ENCODE data around the gene EIF5A2. TPM values are rescaled to one million over a fixed set of nuclear protein-coding genes. Genes with fewer than 3 reads are reported as not detected.
"Not testable (repeated sequence)": the region's sequence is repeated elsewhere in the genome, so short reads cannot be mapped to it uniquely, and the experiment has no call there.

The EIF5A2 gene
- polyA plus RNA-seq, 4 donors, result 0.54 to 5.2 (median 2.1) TPM

- Histone ChIP-seq H3K4me3 (ENCODE audit: low read depth in 1 of 3, low read length in 3 of 3) (peak overlapping the region; percentile 57 to 77 (median 62)), H3K27ac (ENCODE audit: low read depth in 1 of 3, low read length in 2 of 3) (no peak overlapping the region), H3K4me1 (ENCODE audit: control insufficient read depth in 3 of 3, insufficient read depth in 2 of 3, low read depth in 1 of 3, low read length in 2 of 3) (peaks cover 0 to 12% (median 6%) of the 10 kb centered on the region in 3 donors), H3K27me3 (ENCODE audit: control insufficient read depth in 3 of 3, insufficient read depth in 3 of 3, low read length in 3 of 3) (no peaks in the 10 kb centered on the region), H3K9me3 (ENCODE audit: control insufficient read depth in 2 of 2, insufficient read depth in 1 of 2, low read depth in 1 of 2, low read length in 1 of 2) (peaks cover 0 to 23% of the 10 kb centered on the region in 2 donors), H3K36me3 (ENCODE audit: control insufficient read depth in 3 of 3, insufficient read depth in 2 of 3, low read depth in 1 of 3, low read length in 3 of 3) (peaks cover 0 to 4% (median 0%) of the 10 kb centered on the region in 3 donors)
- 8 to 12% (median 8%) methylated on average over 23 to 33 of the region's 33 CpGs for WGBS, 3 donors
- FAIRE-seq (no peak), DNase-seq (peak in 1 of 2 donors; percentile 20)
Measured at GRCh38 chr3:170907637-170908234, 701 bp downstream of the EIF5A2 start.

GRCh38 chr3:170905862-170906261 lies 2.6 kb downstream of the EIF5A2 start:
- FAIRE-seq (no peak), DNase-seq (no peak)
- no peak overlapping the region for H3K27ac ChIP-seq (ENCODE audit: low read depth in 1 of 3, low read length in 2 of 3)
- peaks cover 0 to 21% of the 10 kb centered on the region in 2 donors for H3K9me3 ChIP-seq (ENCODE audit: control insufficient read depth in 2 of 2, insufficient read depth in 1 of 2, low read depth in 1 of 2, low read length in 1 of 2)
- WGBS, 3 donors, result 84 to 95% (median 87%) methylated on average over 2 of the region's 2 CpGs
- H3K36me3 ChIP-seq (ENCODE audit: control insufficient read depth in 3 of 3, insufficient read depth in 2 of 3, low read depth in 1 of 3, low read length in 3 of 3), result peaks cover 0 to 4% (median 0%) of the 10 kb centered on the region in 3 donors
- no peak overlapping the region for H3K4me3 ChIP-seq (ENCODE audit: low read depth in 1 of 3, low read length in 3 of 3)
- no peaks in the 10 kb centered on the region for H3K27me3 ChIP-seq (ENCODE audit: control insufficient read depth in 3 of 3, insufficient read depth in 3 of 3, low read length in 3 of 3)
- H3K4me1 ChIP-seq (ENCODE audit: control insufficient read depth in 3 of 3, insufficient read depth in 2 of 3, low read depth in 1 of 3, low read length in 2 of 3), result peaks cover 0 to 12% (median 6%) of the 10 kb centered on the region in 3 donors

GRCh38 chr3:170903123-170903522 lies 5.3 kb downstream of the EIF5A2 start:
- WGBS, 3 donors, result 92 to 97% (median 95%) methylated on average over 3 of the region's 3 CpGs
- no peaks in the 10 kb centered on the region for H3K27me3 ChIP-seq (ENCODE audit: control insufficient read depth in 3 of 3, insufficient read depth in 3 of 3, low read length in 3 of 3)
- no peak overlapping the region for H3K27ac ChIP-seq (ENCODE audit: low read depth in 1 of 3, low read length in 2 of 3)
- DNase-seq (no peak), FAIRE-seq (no peak)
- no peak overlapping the region for H3K4me3 ChIP-seq (ENCODE audit: low read depth in 1 of 3, low read length in 3 of 3)
- H3K36me3 ChIP-seq (ENCODE audit: control insufficient read depth in 3 of 3, insufficient read depth in 2 of 3, low read depth in 1 of 3, low read length in 3 of 3), result no peaks in the 10 kb centered on the region
- H3K4me1 ChIP-seq (ENCODE audit: control insufficient read depth in 3 of 3, insufficient read depth in 2 of 3, low read depth in 1 of 3, low read length in 2 of 3), result peaks cover 0 to 7% (median 6%) of the 10 kb centered on the region in 3 donors
- H3K9me3 ChIP-seq (ENCODE audit: control insufficient read depth in 2 of 2, insufficient read depth in 1 of 2, low read depth in 1 of 2, low read length in 1 of 2), result no peaks in the 10 kb centered on the region

GRCh38 chr3:170899455-170899854 lies 9.0 kb downstream of the EIF5A2 start:
- H3K27me3 ChIP-seq (ENCODE audit: control insufficient read depth in 3 of 3, insufficient read depth in 3 of 3, low read length in 3 of 3), result no peaks in the 10 kb centered on the region
- peaks cover 0 to 14% of the 10 kb centered on the region in 2 donors for H3K9me3 ChIP-seq (ENCODE audit: control insufficient read depth in 2 of 2, insufficient read depth in 1 of 2, low read depth in 1 of 2, low read length in 1 of 2)
- peaks cover 0 to 3% (median 0%) of the 10 kb centered on the region in 3 donors for H3K36me3 ChIP-seq (ENCODE audit: control insufficient read depth in 3 of 3, insufficient read depth in 2 of 3, low read depth in 1 of 3, low read length in 3 of 3)
- H3K4me1 ChIP-seq (ENCODE audit: control insufficient read depth in 3 of 3, insufficient read depth in 2 of 3, low read depth in 1 of 3, low read length in 2 of 3), result no peaks in the 10 kb centered on the region
- no peak for FAIRE-seq
- H3K27ac ChIP-seq (ENCODE audit: low read depth in 1 of 3, low read length in 2 of 3), result no peak overlapping the region
- DNase-seq, result no peak
- 91 to 97% (median 96%) methylated on average over 1 of the region's 1 CpG for WGBS, 3 donors
- H3K4me3 ChIP-seq (ENCODE audit: low read depth in 1 of 3, low read length in 3 of 3), result no peak overlapping the region

GRCh38 chr3:170897978-170898377 lies 10.5 kb downstream of the EIF5A2 start:
- no peaks in the 10 kb centered on the region for H3K4me1 ChIP-seq (ENCODE audit: control insufficient read depth in 3 of 3, insufficient read depth in 2 of 3, low read depth in 1 of 3, low read length in 2 of 3)
- H3K4me3 ChIP-seq (ENCODE audit: low read depth in 1 of 3, low read length in 3 of 3), result no peak overlapping the region
- no peak for FAIRE-seq
- H3K27me3 ChIP-seq (ENCODE audit: control insufficient read depth in 3 of 3, insufficient read depth in 3 of 3, low read length in 3 of 3), result no peaks in the 10 kb centered on the region
- H3K9me3 ChIP-seq (ENCODE audit: control insufficient read depth in 2 of 2, insufficient read depth in 1 of 2, low read depth in 1 of 2, low read length in 1 of 2), result peaks cover 0 to 14% of the 10 kb centered on the region in 2 donors
- DNase-seq, result peak; percentile 9 to 54
- H3K36me3 ChIP-seq (ENCODE audit: control insufficient read depth in 3 of 3, insufficient read depth in 2 of 3, low read depth in 1 of 3, low read length in 3 of 3), result peaks cover 0 to 5% (median 0%) of the 10 kb centered on the region in 3 donors
- H3K27ac ChIP-seq (ENCODE audit: low read depth in 1 of 3, low read length in 2 of 3), result no peak overlapping the region
- WGBS, 3 donors, result 70 to 87% (median 71%) methylated on average over 2 of the region's 2 CpGs

- H3K36me3 ChIP-seq (ENCODE audit: control insufficient read depth in 3 of 3, insufficient read depth in 2 of 3, low read depth in 1 of 3, low read length in 3 of 3); DNase-seq; H3K27me3 ChIP-seq (ENCODE audit: control insufficient read depth in 3 of 3, insufficient read depth in 3 of 3, low read length in 3 of 3); H3K4me3 ChIP-seq (ENCODE audit: low read depth in 1 of 3, low read length in 3 of 3); H3K4me1 ChIP-seq (ENCODE audit: control insufficient read depth in 3 of 3, insufficient read depth in 2 of 3, low read depth in 1 of 3, low read length in 2 of 3); H3K27ac ChIP-seq (ENCODE audit: low read depth in 1 of 3, low read length in 2 of 3); FAIRE-seq: not testable (repeated sequence)
- H3K9me3 ChIP-seq (ENCODE audit: control insufficient read depth in 2 of 2, insufficient read depth in 1 of 2, low read depth in 1 of 2, low read length in 1 of 2), result peaks cover 0 to 14% of the 10 kb centered on the region in 2 donors
- WGBS, 3 donors, result 50 to 86% (median 82%) methylated on average over 1 of the region's 1 CpG
Measured at GRCh38 chr3:170897199-170897598, 11.2 kb downstream of the EIF5A2 start.

GRCh38 chr3:170896781-170897180 lies 11.7 kb downstream of the EIF5A2 start:
- peaks cover 0 to 14% of the 10 kb centered on the region in 2 donors for H3K9me3 ChIP-seq (ENCODE audit: control insufficient read depth in 2 of 2, insufficient read depth in 1 of 2, low read depth in 1 of 2, low read length in 1 of 2)
- WGBS, 3 donors, result 19 to 66% (median 50%) methylated on average over 1 of the region's 1 CpG
- peaks cover 0 to 5% (median 0%) of the 10 kb centered on the region in 3 donors for H3K36me3 ChIP-seq (ENCODE audit: control insufficient read depth in 3 of 3, insufficient read depth in 2 of 3, low read depth in 1 of 3, low read length in 3 of 3)
- H3K27ac ChIP-seq (ENCODE audit: low read depth in 1 of 3, low read length in 2 of 3), result no peak overlapping the region
- no peak for FAIRE-seq
- no peak overlapping the region for H3K4me3 ChIP-seq (ENCODE audit: low read depth in 1 of 3, low read length in 3 of 3)
- no peaks in the 10 kb centered on the region for H3K4me1 ChIP-seq (ENCODE audit: control insufficient read depth in 3 of 3, insufficient read depth in 2 of 3, low read depth in 1 of 3, low read length in 2 of 3)
- H3K27me3 ChIP-seq (ENCODE audit: control insufficient read depth in 3 of 3, insufficient read depth in 3 of 3, low read length in 3 of 3), result no peaks in the 10 kb centered on the region
- DNase-seq, result peak in 1 of 2 donors; percentile 66

- H3K36me3 ChIP-seq (ENCODE audit: control insufficient read depth in 3 of 3, insufficient read depth in 2 of 3, low read depth in 1 of 3, low read length in 3 of 3); H3K27ac ChIP-seq (ENCODE audit: low read depth in 1 of 3, low read length in 2 of 3); FAIRE-seq; H3K4me1 ChIP-seq (ENCODE audit: control insufficient read depth in 3 of 3, insufficient read depth in 2 of 3, low read depth in 1 of 3, low read length in 2 of 3); DNase-seq; H3K4me3 ChIP-seq (ENCODE audit: low read depth in 1 of 3, low read length in 3 of 3); H3K27me3 ChIP-seq (ENCODE audit: control insufficient read depth in 3 of 3, insufficient read depth in 3 of 3, low read length in 3 of 3): not testable (repeated sequence)
- H3K9me3 ChIP-seq (ENCODE audit: control insufficient read depth in 2 of 2, insufficient read depth in 1 of 2, low read depth in 1 of 2, low read length in 1 of 2), result peaks cover 0 to 14% of the 10 kb centered on the region in 2 donors
- 89 to 99% (median 96%) methylated on average over 6 of the region's 6 CpGs for WGBS, 3 donors
Measured at GRCh38 chr3:170896333-170896732, 12.1 kb downstream of the EIF5A2 start.

- no peak overlapping the region for H3K27ac ChIP-seq (ENCODE audit: low read depth in 1 of 3, low read length in 2 of 3)
- 96 to 98% (median 98%) methylated on average over 8 of the region's 8 CpGs for WGBS, 3 donors
- H3K27me3 ChIP-seq (ENCODE audit: control insufficient read depth in 3 of 3, insufficient read depth in 3 of 3, low read length in 3 of 3), result no peaks in the 10 kb centered on the region
- FAIRE-seq (no peak), DNase-seq (no peak)
- no peaks in the 10 kb centered on the region for H3K4me1 ChIP-seq (ENCODE audit: control insufficient read depth in 3 of 3, insufficient read depth in 2 of 3, low read depth in 1 of 3, low read length in 2 of 3)
- peaks cover 0 to 5% (median 0%) of the 10 kb centered on the region in 3 donors for H3K36me3 ChIP-seq (ENCODE audit: control insufficient read depth in 3 of 3, insufficient read depth in 2 of 3, low read depth in 1 of 3, low read length in 3 of 3)
- no peak overlapping the region for H3K4me3 ChIP-seq (ENCODE audit: low read depth in 1 of 3, low read length in 3 of 3)
- peaks cover 0 to 14% of the 10 kb centered on the region in 2 donors for H3K9me3 ChIP-seq (ENCODE audit: control insufficient read depth in 2 of 2, insufficient read depth in 1 of 2, low read depth in 1 of 2, low read length in 1 of 2)
Measured at GRCh38 chr3:170893895-170894294, 14.5 kb downstream of the EIF5A2 start.

Data from small intestine (tissue), 7 donors.